Activated CD4-positive, alpha-beta T cell treated with anti-CD3 and anti-CD28 coated beads, Interleukin-2, amount 50 U/mL, for 48 hours (primary cell): ENCODE measurements around the gene TRPM7.

ENCODE experiments used
- DNase-seq, 2 experiments: peaks; one replicate each; pipeline ENCODE4 v3.0.0-alpha.2; 2020

The TRPM7 gene

DNA sequence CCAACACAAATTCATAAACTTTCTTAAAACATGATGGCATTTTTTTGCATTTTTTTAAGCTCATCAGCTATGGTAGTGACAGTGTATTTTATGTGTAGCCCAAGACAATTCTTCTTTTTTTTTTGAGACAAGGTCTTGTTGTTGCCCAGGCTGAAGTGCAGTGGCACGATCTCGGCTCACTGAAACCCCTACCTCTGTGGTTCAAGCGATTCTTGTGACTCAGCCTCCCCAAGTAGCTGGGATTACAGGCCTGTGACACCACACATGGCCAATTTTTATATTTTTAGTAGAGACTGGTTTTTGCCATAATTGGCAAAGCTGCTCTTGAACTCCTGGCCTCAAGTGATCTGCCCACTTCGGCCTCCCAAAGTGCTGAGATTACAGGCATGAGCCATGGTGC lies 122.8 kb downstream of the TRPM7 start:
- DNase-seq, result no peak

DNA sequence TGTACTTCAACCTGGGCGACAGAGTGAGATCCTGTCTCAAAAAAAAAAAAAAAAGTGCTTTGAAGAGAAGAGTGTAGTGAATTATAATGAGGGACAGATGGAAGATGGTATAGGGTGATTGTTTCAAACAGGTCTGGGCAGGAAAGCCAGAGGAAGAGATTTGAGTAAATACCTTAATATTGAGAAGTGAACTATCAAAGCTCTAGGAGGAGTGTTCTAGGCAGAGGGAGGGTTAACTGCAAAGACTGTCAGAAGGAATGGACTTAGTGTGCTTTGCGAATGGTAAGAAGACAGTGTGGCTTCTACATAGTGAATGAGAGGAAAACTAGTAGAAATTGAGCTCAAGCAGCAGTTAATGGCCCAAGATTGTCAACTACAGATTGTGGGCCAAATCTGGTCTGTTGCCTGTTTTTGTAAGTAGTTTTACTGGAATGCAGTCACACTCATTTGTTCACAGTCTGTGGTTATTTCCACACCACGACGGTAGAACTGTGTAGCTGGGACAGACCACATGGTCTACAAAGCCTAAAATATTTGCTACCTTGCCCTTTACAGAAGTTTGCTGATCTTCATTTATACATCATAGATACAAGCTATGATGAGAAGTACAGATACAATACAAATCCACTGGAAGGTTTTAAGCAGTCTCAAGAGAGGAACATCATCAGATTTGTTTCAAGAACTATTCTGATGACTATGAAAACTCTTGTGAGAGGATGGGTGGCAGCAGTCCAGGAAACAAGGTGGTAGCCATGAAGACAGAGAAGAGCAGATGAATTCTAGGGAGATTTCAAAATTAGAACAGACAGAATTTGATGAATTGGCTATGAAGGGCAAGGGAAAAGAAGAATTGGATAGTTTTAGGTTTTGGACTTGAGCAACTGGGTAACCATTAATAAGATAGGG lies 123.6 kb downstream of the TRPM7 start:
- no peak for DNase-seq

DNA sequence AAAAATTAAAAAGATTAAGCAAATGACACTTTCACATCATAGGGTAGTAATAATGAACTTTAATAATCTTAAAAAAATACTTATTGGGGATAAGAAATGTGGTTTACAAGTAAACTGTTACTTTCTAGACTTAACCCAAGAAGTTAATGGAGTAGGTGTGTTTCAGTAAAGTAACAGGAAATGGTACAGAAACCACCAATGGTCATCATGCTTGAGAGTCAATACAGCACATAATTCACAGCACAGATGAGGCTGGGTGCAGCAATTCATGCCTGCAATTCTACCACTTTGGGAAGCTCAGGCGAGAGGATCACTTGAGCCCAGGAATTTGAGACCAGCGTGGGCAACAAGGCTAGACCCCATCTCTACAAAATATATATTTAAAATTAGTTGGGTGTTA lies 128.6 kb downstream of the TRPM7 start:
- no peak for DNase-seq

DNA sequence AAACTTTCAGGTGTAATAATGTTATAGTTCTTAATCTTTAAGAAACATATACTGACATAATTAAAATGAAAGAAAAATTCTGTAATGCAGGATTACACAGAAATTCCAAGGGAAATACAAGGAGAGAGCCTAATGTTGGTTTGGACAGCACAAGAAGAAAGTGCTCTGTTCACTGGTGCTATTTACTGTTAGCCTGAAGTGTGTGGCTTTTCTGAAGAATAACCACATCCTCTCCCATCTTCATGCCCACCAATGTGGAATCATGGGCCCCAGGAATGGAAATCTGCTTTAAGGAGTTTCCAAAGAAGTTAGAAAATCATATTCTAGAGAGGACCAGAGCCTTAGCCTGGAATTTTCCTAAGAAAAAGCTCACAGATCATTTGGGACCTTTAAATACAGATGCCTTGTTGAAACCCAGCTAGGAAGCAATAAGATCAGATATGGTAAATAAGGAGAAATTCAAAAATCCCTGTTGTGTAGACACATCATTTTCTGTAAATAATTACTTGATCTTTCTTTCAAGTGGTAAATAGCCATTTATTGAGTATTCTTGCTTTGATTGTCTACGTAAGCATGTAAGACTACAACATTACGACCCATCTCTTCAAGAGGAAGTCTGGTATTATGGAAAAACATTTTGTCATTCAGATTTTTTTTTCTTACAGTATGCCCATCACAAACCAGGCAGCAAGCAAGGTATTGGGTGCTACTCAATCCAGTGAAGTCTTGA lies 129.8 kb downstream of the TRPM7 start:
- no peak for DNase-seq

DNA sequence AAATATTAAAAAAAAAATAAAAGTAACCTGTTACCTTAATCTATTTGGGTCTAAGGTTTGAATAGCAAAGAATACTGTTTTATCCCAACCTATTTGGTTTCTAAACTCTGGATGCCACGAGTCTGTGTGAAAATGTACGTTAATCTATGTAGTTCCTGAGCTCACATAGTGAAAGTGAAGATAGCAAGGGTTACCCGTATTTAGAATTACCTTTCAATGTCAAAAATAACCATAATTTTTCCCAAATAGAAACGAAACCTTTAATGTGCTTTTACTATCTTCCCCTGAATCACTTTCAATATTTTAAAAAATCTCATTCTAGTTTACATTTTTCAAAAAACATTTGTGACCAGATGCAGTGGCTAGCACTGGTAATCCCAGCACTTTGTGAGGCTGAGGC lies 134.4 kb downstream of the TRPM7 start:
- no peak for DNase-seq

DNA sequence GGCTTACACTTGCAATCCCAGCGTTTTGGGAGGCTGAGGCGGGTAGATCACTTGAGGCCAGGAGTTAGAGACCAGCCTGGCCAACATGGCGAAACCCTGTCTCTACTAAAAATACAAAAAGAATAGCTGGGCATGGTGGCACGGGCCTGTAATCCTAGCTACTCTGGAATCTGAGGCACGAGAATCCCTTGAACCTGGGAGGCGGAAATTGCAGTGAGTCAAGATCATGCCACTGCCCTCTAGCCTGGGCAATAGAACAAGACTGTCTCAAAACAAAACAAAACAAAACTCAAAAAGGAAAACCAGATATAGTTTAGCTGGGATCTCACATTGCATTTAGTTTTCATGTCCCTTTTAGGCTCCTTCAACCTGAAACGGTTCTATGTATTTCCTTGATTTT lies 137.3 kb downstream of the TRPM7 start:
- DNase-seq, result no peak

DNA sequence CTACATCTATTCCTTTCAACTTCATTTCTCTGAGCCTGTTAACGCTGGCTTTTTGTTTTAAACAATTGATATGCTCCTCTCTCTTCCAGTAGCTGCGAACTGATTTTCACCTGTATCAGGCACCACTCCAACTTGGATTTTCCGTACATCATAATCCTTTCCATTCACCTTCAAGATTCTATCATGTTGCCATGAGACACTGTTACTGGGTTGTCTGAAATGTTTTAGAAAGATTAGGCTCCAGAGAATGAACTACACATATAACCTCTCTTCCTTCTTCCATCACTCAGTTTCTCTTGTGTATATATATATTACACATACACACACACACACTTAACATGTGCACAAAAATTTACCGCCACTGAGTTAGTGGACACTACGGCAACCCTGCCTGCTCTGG lies 140.0 kb downstream of the TRPM7 start, which contains the start of gene USP50:
USP50 (minus strand) TSS at position 101 of the 400 bp plus-strand sequence. CDS start 141 bp downstream, outside the sequence.
- DNase-seq, result no peak

DNA sequence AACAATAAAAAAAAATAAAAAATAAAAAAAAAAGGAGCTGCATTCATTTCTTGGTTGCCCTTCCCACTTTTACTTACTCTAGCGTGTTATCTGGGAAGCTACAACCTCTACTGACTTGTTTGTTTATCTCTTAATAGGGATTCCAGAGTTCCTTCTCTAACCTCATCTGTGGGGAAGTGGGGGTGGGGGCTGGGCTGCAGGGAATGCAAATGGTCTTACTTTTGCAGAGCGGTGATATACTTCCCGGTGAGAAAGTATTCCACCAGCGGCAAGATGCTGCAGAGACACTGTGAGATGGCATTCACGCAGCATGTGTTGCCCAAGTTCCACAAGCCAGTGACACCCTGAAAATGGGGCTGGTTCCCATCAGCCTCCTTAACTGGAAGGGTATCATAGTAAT lies 142.2 kb downstream of the TRPM7 start:
- no peak for DNase-seq

DNA sequence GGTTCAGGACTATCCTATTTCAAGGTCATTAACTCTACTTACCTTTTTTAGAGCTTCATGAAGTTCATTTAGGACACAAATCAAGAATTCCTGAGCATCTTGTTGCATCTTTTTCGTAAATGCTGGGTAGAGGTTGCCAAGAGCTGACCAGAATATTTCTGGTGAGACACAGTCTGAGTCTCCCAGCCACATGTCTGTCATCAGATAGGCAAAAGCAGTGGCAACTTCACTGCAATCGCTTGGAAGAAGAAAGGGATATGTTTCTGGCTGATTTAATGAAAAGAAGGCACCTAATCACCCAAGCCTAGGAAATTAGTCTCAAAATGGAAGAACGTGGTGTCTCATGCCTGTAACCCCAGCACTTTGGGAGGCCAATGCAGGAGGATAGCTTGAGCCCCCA lies 143.0 kb downstream of the TRPM7 start:
- no peak for DNase-seq

DNA sequence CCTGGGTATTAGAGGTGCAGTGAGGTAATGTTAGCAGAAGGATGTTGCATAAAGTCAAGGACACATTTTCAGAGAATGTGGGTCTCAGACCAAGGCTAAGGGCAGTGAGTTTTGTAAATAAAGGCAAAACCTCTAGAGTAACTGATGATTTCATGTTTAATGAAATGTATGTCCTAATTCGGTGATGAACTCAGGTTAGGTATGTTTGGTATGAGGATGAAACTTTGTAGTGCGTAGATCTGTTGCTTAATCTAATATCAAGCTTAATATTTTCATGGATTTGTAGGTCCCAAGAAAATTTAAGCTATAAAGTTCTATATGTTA lies 143.7 kb downstream of the TRPM7 start:
- DNase-seq, result no peak

DNA sequence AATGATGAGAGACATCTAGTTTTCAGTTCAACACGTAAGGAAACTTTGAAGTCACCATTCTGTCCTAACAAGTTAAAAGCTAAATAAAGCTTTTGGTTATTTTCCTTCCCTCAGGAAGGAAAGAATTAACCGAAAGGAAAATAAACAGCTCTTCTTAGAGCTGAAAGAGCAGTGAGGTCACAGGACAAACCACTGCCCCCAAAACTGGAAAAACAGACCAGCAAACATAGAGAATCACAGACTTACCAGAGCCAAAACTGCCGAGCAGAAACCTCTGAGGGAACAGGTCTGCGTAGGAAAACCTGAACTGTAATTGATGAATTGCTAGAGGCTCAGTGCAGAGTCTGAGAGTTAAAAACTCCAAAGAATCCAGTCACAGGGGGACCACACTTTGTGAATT lies 154.8 kb downstream of the TRPM7 start:
- no peak for DNase-seq

DNA sequence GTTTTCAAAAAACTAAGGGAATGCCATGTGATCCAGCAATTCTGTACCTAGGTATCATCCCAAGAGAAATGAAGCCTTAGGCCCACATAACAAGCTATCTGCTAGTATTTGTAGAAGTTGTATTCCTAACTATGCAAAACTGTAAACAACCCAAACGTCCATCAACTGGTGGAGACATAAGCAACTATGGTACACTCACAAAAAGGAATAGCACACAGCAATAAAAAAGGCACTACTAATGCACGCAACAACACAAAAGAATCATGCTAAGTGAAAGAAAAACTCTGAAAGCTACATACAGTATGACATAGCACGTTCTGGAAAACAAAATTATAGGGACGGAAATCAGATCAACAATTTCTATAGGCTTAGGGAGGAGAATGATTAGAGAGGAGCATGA lies 155.4 kb downstream of the TRPM7 start:
- no peak for DNase-seq

DNA sequence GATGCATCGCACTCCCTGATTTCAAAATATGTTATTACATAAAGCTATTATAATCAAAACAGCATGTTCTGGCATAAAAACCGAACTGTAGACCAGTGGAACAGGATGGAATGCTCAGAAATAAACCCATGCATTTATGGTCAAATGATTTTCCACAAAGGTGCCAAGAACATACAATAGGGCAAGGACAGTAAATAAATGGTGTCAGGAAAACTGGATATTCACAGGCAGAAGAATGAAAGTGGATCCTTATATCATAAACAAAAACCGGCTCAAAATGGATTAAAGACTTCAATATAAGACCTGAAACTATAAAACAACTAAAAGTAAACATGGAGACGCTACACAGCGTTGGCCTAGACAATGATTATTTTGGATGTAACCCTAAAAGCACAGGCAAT lies 162.7 kb downstream of the TRPM7 start:
- DNase-seq, result no peak

DNA sequence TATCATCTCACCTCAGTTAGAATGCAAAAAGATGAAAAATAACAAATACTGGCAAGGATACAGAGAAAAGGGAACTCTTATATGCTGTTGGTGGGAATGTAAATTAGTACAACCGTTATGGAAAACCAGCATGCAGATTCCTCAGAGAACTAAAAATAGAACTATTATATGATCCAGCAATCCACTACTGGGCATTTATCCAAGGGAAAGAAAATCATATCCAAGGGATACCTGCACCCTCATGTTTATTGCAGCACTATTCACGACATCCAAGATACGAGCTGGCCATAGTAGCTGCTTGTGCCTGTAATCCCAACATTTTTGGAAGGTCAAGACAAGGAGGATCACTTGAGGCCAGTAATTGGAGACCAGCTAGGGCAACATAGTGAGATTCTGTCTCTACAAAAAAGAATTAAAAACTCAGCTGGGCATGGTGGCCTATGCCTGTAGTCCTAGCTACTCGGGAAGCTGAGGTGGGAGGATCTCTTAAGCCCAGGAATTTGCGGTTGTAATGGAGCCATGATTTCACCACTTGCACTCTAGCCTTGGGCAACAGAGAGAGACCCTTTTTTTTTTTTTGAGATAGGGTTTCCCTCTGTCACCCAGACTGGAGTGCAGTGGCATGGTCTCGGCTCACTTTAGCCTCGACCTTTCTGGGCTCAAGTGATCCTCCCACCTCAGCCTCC lies 166.7 kb downstream of the TRPM7 start:
- DNase-seq, result no peak

DNA sequence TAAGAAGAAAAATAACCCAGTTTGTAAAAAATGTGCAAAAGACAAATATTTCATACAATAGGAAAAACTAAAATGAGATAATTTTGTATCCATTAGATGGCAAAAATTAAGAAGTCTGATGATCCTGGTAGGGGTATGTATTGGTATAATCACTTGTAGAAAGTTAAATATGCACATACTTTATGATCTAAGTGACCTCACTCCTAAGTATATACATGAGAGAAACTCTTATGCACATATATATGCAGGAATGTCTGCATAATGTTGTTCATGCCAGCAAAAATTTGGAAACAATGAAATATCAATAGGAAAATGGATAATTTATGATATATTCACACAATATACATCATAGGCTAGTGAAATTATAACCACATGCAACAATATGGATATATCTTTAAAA lies 173.6 kb downstream of the TRPM7 start:
- no peak for DNase-seq
